Measurements from ENCODE around the gene CNOT1. TPM values are rescaled to one million over a fixed set of nuclear protein-coding genes. Genes with fewer than 3 reads are reported as not detected.

Gene CNOT1
- total RNA-seq, 1 experiment from 2014 or later, result 328 TPM

- H3K9me3 ChIP-seq (ENCODE audit: control insufficient read depth, low read depth, low read length), result no peaks in the 10 kb centered on the region
- no peak overlapping the region for H3K14ac ChIP-seq (ENCODE audit: insufficient read depth, low read length)
- DNase-seq, result no peak
- no peaks in the 10 kb centered on the region for H4K20me1 ChIP-seq (ENCODE audit: control insufficient read depth, insufficient read depth, insufficient read length)
- no peak overlapping the region for H2AFZ ChIP-seq (ENCODE audit: low read length)
- H3K23ac ChIP-seq (ENCODE audit: insufficient read length, low read depth, low read length), result no peak overlapping the region
- no peak overlapping the region for H2BK12ac ChIP-seq (ENCODE audit: insufficient read length, low read depth, low read length)
- Mint-ChIP-seq H3K27ac (no peak overlapping the region), H3K36me3 (ENCODE audit: insufficient read depth in 1 of 3, low read depth in 3 of 3) (peaks cover 65 to 94% (median 90%) of the 10 kb centered on the region in 3 experiments), H3K4me3 (no peak overlapping the region), H3K27me3 (ENCODE audit: low read depth) (no peaks in the 10 kb centered on the region), H3K9me3 (no peaks in the 10 kb centered on the region), H3K4me1 (no peaks in the 10 kb centered on the region)
- no peak overlapping the region for H3K56ac ChIP-seq (ENCODE audit: insufficient read length, low read depth, low read length)
- no peak for TF ChIP-seq CTCF (conservative IDR thresholded peaks at IDR 0.05)
- no peak overlapping the region for H2BK15ac ChIP-seq (ENCODE audit: low read depth, low read length)
- H2BK120ac ChIP-seq (ENCODE audit: low read depth, low read length, poor library complexity, severe bottlenecking), result no peak overlapping the region
- no CpG with 5 or more reads among the region's 3 CpGs for WGBS (ENCODE audit: extremely low coverage, insufficient read length, low lambda C conversion rate)
- no peaks in the 10 kb centered on the region for H3K23me2 ChIP-seq (ENCODE audit: insufficient read length, low read depth, low read length, poor library complexity, severe bottlenecking)
- H2BK5ac ChIP-seq (ENCODE audit: insufficient read length, low read length), result no peak overlapping the region
- H3K79me2 ChIP-seq (ENCODE audit: insufficient read depth, low read length), result no peaks in the 10 kb centered on the region
- no peak overlapping the region for H3K4ac ChIP-seq (ENCODE audit: low read depth, low read length)
- H3K4me1 ChIP-seq (ENCODE audit: insufficient read depth, low read length), result no peaks in the 10 kb centered on the region
- no peak overlapping the region for H4K91ac ChIP-seq (ENCODE audit: insufficient read length, low read depth, low read length)
- no peak overlapping the region for H3K18ac ChIP-seq (ENCODE audit: insufficient read length, low read depth, low read length)
- no peaks in the 10 kb centered on the region for H3K27me3 ChIP-seq (ENCODE audit: insufficient read depth, low read length)
- H3K79me1 ChIP-seq (ENCODE audit: insufficient read depth, low read depth, low read length, poor library complexity, severe bottlenecking), result no peaks in the 10 kb centered on the region
- no peak overlapping the region for H4K5ac ChIP-seq (ENCODE audit: insufficient read length, low read depth, low read length)
- no peak overlapping the region for H4K8ac ChIP-seq (replicated peaks; ENCODE audit: insufficient read length, low read depth, low read length)
- H3K4me2 ChIP-seq (ENCODE audit: insufficient read depth, insufficient read length, low read length), result no peak overlapping the region
- no peak overlapping the region for H3K27ac ChIP-seq (ENCODE audit: insufficient read length, low read depth, low read length)
- H3T11ph ChIP-seq (ENCODE audit: low read length), result no peak overlapping the region
- H2AK5ac ChIP-seq (ENCODE audit: insufficient read length, low read length), result no peak overlapping the region
- no peak overlapping the region for H3K9ac ChIP-seq (ENCODE audit: extremely low read depth, insufficient read length, low read length)
- no peak overlapping the region for H2BK20ac ChIP-seq (ENCODE audit: low read depth, low read length, poor library complexity, severe bottlenecking)
Measured at GRCh38 chr16:58578642-58579041, 51.0 kb downstream of the CNOT1 start.

Measured in H9 (cell line).